Activated CD4-positive, alpha-beta T cell treated with anti-CD3 and anti-CD28 coated beads, Interleukin-2, amount 50 U/mL, for 16 hours (primary cell): Measurements from ENCODE around the gene SCAND1.

Experiments
- DNase-seq: peaks from one replicate; pipeline ENCODE4 v3.0.0-alpha.2; 2020

SCAND1 gene

DNA sequence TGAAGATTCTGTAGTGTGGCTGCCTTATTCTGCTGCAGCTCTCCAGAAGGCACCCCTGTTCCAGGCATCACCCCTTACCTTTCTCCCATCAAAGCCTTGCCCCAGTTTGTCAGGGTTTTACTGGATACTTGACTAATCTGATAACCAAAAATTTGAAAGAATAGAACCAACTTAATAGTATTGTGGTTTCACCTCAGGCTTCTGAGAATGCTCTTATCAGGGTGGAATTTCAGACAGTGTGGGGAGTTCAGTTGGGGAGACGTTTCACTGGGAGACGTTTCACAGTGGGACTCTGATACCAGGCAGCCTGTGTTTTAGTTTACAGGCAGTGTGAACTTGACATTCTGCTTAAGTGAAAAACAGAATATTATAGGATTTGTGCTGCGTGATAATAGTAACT is 50.5 kb downstream of the SCAND1 start:
- DNase-seq, result no peak
